ENCODE data around the gene GAPDHS.

Gene GAPDHS

DNA sequence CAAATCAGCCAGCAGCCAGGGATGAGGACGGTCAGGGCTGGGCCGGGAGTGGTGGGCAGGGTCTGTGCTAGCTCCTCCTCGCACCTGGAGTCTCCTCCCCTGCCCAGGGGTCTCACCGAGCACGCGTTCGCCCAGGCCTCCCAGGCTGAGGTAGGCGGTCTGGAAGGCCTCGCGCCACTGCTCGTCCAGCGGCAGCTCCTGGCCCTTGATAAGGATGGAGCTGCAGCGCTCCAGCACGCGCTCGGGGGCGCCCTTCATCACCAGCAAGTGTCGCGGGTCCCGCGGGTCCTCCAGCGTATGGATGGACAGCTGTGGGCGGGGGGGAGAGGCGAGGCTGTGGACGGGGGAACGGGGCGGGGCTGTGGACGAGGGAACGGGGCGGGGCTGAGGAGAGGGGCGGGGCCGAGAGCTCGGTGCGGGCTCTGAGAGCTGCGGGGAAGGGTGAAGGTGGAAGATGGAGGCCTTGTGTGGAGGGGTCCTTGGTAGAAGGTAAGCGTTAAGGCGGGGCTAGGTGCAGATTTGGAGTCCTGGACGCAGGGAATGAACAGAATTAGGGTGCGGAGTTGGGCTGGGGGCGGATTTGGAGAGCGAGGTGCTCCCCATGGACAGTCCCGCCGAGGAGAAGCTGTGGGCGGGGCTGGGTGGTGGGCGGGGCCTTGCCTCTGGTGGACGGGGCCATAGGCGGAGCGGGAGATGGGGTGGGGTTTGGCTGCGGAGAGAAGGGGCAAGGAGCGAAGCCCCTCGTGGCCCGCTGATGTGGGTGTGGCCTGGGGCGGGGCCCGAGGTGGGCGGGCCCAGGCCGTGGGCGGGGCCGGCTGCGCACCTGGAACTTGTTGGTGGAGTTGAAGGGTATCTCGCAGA is 24.5 kb downstream of the GAPDHS start:
- peak; percentile 29 for DNase-seq (ENCODE audit: low read depth)

- no peak for DNase-seq (ENCODE audit: low read depth)
Measured at GRCh38 chr19:35558400-35559280, 25.4 kb downstream of the GAPDHS start.

- DNase-seq (ENCODE audit: low read depth) = no peak
Measured at GRCh38 chr19:35559281-35559659, 26.0 kb downstream of the GAPDHS start.

DNA sequence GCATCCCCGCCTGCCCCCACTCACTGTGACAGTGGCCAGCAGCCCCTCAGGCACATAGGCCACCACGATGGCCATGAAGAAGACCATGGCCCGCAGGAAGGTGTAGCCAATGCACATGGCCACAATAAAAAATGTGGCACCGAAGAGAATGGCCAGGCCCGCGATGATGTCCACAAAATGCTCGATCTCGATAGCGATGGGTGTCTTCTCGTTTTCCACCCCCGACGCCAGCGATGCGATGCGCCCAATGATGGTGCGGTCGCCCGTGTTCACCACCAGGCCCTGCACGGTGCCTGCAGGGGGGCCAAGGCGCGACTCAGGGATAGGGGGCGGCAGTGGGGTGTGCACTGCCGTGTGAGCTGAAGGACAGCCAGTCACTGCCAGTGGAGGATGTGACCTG is 26.5 kb downstream of the GAPDHS start:
- no peak for DNase-seq (ENCODE audit: low read depth)

DNA sequence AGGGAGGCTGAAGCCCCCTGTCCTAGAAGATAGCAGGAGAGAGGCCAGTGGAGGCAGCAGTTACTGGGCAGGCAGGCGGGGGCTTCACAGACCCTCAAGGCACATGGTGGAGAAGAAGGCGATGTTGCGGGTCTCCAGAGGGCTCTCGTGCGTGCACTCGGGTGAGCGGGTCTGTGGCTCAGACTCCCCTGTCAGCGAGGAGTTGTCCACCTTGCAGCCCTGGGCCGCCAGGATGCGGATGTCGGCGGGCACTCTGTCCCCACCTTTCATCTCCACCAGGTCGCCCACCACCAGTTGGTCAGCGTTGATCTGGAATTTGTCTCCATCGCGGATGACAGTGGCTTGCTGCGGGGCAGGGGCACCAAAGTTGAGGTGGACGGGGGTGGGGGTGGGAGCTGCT is 27.0 kb downstream of the GAPDHS start:
- DNase-seq (ENCODE audit: low read depth) = no peak

DNA sequence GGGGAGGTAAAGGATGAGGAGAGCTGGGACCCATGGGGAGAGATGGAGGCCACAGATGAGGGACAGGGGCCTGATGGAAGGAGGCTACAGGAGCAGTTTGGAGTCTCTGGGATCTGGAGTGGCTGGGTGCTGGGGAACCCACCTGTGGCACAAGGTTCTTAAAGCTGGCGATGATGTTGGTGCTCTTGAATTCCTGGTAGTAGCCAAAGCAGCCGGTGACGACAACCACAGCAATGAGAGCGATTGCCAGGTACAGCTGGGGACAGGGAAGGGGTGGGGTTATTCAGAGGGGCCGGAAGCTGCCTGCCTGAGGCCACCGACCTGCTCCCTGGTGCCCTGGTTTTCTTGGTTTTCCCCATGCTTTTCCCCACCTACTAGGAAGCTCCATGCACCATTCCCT is 27.4 kb downstream of the GAPDHS start:
- no peak for DNase-seq (ENCODE audit: low read depth)

DNA sequence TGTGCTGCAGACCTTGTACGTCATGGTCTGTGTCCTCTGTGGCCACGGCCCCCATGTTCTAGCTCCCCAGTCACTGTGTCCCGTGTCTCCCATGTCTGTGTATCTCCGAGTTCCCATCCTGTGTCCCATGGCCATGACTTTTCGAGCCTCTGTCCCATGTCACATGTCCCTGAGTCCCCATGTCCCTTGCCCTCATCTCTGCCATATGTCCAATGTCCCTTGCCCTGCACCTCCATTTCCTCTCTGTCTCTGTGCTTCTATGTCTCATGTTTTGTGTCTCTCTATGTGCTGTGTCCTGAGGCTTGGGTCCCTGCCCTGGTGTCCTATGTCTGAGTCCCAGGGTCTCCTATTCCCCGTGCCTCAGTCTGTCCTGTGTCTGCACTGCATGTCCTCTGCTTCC is 28.2 kb downstream of the GAPDHS start:
- no peak for DNase-seq (ENCODE audit: low read depth)

- DNase-seq (ENCODE audit: low read depth) = no peak
Measured at GRCh38 chr19:35562336-35562735, 29.1 kb downstream of the GAPDHS start.

- no peak for DNase-seq (ENCODE audit: low read depth)
Measured at GRCh38 chr19:35562776-35563175, 29.5 kb downstream of the GAPDHS start.

DNA sequence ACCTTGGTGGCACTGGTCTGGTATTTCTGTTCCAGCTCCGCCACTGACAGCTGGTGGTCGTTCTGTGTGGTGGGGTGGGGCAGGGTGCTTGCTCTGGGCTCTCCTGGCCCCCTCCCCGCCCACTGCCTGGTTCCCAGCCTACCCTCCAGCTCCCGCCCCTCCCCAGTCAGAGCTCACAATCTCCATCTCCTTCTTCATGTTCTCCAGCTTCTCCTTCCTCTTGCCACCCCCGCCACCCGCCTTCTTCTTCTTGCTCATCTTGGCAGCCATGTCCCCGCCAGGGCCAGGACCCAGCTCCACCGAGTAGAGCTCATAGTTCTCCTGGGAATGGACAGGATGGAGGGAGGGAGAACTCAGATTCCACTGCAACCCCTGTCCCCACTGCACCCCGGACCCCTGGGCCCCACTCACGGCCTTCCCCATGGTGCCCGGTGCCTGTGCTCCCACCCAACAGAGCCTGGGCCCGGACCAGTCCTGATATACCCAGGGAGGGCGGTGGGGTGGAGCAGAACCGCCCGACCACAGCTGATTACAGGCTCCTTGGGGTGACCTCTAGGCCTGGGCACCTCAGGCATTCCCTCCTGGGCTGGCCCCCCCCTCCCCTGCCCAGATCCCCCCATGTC is 30.1 kb downstream of the GAPDHS start, which contains the start of gene ATP4A:
Gene ATP4A, minus strand, starts transcription at position 452 of the 623 bp plus-strand sequence. Its CDS starts 29 bp downstream, at position 423.
- DNase-seq (ENCODE audit: low read depth) = no peak

DNA sequence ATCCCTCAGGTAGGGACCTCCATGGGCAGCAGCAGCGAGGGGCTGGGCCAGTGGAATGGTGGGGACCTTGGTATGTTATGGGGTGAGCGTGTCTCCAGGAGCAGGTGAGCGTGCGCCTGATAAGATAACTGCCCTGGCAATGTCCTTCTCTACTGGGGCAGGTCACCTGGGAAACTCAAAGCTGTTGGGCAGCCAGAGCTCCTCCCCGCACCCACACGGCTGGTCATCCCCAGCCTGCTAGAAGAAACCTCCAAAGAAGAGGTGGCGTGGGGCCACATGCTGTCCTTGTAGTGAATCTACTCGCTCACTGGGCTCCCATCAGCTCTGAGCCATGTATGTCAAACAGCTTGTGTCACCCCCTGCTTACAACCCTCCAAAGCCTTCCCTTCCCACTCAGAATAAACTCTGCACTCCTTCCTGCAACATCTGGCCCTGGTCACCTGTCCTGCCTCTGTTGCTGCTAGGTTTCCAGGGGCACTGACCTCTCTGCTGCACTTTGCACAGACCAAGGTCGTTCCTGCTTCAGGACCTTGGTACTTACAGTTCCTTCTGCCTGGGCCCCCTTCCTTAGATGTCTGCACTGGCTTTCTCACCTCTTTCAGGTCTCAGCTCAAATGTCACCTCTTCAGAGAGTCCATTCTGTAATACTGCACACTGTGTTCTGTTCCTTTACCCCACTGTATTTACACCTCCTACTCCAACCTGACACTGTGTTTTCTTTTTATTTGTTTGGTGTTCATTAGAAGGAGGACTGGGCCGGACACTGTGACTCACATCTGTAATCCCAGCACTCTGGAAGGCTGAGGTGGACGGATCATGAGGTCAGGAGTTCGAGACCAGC is 32.0 kb downstream of the GAPDHS start:
- no peak for DNase-seq (ENCODE audit: low read depth)

DNA sequence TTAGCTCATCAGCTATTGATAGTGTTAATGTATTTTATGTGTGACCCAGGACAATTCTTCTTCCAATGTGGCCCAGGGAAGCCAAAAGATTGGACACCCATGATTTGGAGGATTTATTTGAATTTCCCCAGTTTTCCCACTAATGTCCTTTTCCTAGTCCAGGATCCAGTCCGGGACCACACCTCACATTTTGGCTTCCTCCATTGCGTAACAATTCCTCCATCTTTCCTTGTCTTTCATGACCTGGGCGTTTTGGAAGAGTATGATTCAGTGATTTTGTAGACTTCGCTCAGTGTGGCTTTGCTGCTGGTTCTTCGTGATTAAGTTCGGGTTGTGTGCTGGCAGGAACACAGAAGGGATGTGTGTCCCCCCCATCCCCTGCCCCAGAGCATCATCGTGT is 33.5 kb downstream of the GAPDHS start:
- no peak for DNase-seq (ENCODE audit: low read depth)

DNA sequence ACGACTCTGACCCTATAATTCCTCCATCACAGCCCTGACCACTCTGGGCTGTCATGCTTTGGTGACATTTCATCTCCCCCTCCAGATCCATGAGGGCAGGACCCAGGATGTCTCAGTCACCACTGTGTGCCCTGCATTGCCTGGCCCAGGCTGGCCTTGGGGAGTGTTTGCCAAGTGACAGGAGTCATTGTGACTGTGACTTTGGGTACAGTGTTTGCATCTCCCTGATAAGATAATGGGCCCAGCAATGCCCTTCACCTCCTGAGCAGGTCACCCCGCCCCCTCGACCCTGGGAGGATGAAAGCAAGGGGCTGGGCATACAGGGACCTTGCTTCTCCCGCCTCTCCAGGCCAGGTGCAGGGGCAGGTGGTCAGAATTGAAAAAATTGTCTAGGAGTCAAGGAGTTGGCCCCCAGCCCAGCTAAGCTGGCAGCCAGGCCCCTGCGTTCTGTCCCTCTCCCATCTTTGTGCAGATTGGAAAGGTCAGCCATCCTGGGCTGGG is 36.1 kb downstream of the GAPDHS start:
- no peak for DNase-seq (ENCODE audit: low read depth)

DNA sequence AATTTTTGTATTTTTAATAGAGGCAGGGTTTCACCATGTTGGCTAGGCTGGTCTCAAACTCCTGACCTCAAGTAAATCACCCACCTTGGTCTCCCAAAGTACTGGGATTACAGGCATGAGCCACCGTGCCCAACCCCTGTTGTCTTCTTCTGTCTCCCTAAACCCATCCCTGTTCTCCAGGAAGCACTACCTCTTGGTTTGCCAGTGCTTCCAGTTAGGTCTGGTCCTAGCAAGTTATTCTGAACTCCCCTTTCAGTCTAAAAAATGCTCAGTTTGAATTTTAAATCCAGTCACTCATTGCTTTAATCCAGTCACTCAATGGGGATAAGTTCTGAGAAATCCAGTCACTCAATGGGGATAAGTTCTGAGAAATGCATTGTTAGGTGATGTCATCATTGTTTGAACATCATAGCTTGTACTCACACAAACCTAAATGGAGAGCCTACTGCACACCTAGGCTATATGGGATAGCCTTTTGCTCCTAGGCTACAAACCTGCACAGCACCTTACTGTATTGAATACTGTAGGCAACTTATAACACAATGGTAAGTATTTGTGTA is 38.2 kb downstream of the GAPDHS start:
- no peak for DNase-seq (ENCODE audit: low read depth)

DNA sequence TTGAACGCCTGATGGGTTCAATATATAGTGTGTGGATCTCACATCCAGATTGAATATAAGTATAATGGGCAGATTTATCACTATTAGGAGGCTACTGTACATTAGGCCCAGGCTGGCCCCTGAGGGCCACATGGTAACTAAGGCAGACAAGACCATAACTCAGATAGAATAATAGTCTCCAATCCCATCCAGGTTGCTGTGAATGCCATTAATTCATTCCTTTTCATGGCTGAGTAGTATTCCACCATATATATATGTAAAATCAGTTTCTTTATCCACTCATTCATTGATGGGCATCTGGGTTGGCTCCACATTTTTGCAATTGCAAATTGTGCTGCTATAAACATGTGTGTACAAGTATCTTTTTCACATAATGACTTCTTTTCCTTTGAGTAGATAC is 44.7 kb downstream of the GAPDHS start:
- DNase-seq (ENCODE audit: low read depth) = no peak

- DNase-seq (ENCODE audit: low read depth) = no peak
Measured at GRCh38 chr19:35578707-35579106, 45.5 kb downstream of the GAPDHS start.

DNA sequence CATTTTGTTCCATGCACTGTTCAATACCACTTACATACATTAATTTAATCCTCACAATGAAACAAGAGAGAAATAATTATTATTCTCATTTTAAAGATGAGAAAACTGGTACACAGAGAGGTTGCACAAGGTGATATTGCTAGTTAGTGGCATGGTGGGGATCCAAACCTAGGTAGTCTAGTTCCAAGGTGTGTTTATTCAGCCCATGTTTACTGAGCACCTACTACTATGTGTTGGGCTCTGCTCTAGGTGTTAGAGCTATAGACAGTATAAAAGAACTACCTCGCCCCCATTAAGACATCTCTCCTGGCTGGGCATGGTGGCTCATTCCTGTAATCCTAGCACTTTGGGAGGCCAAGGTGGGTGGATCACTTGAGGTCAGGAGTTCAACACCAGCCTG is 49.5 kb downstream of the GAPDHS start:
- no peak for DNase-seq (ENCODE audit: low read depth)

DNA sequence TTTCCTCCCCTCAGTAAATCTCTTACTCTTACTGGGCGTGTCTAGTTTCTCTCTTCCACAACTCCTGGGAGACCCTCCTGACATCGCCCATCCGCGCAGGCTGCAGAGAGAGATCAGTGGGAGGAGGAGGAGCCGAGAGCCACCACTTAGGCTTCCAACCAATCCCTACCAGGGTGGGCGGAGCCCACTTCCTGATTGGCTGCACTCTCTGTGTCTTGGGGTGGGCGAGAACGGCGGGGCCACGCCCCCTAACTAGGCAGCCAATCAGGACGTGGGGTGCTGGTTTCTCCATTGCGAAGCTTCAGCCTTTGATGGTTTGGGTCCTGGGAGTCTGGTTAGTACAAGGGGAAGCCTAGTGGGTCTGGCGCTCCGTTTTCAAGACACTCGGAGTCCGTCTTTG is 52.6 kb downstream of the GAPDHS start, which contains the start of gene PMIS2:
Gene PMIS2, plus strand, starts transcription at position 326 of the 400 bp plus-strand sequence. CDS start 87 bp downstream, outside the sequence.
- no peak for DNase-seq (ENCODE audit: low read depth)

GRCh38 chr19:35587321-35587720 is 54.1 kb downstream of the GAPDHS start:
- DNase-seq (ENCODE audit: low read depth) = no peak

- no peak for DNase-seq (ENCODE audit: low read depth)
Measured at GRCh38 chr19:35590875-35591274, 57.6 kb downstream of the GAPDHS start.

- no peak for DNase-seq (ENCODE audit: low read depth)
Measured at GRCh38 chr19:35592226-35592625, 59.0 kb downstream of the GAPDHS start.
